Glutamatergic neuron (in vitro differentiated cells): ENCODE data around the gene FILIP1L. TPM values are rescaled to one million over a fixed set of nuclear protein-coding genes. Genes with fewer than 3 reads are reported as not detected.

Experiments
- DNase-seq: peaks from one replicate; pipeline ENCODE4 v3.0.0; 2022
- H3K27ac Mint-ChIP-seq: one replicate; pipeline ENCODE4 v1.8.0; 2020; ENCODE audit warnings: mild to moderate bottlenecking, mixed read lengths, inconsistent platforms; ENCODE audit not compliant: unreplicated experiment
- H3K27me3 Mint-ChIP-seq: one replicate; pipeline ENCODE4 v1.8.0; 2020; ENCODE audit warnings: mild to moderate bottlenecking, moderate library complexity, mixed read lengths, inconsistent platforms; ENCODE audit not compliant: unreplicated experiment
- H3K36me3 Mint-ChIP-seq: one replicate; pipeline ENCODE4 v1.8.0; 2020; ENCODE audit warnings: mild to moderate bottlenecking, mixed read lengths, inconsistent platforms; ENCODE audit not compliant: unreplicated experiment
- H3K4me1 Mint-ChIP-seq: one replicate; pipeline ENCODE4 v1.8.0; 2020; ENCODE audit warnings: mild to moderate bottlenecking, low read depth, mixed read lengths, inconsistent platforms; ENCODE audit not compliant: unreplicated experiment
- H3K4me3 Mint-ChIP-seq: one replicate; pipeline ENCODE4 v1.8.0; 2020; ENCODE audit warnings: mild to moderate bottlenecking, mixed read lengths, inconsistent platforms; ENCODE audit not compliant: unreplicated experiment
- H3K9me3 Mint-ChIP-seq: one replicate; pipeline ENCODE4 v1.8.0; 2020; ENCODE audit warnings: mild to moderate bottlenecking, moderate library complexity, mixed read lengths, inconsistent platforms; ENCODE audit not compliant: unreplicated experiment
- CTCF ChIP-seq: fragments of 200-600 bp; sonication (generic); IDR thresholded peaks from one replicate; pipeline ENCODE4 v1.5.0; 2021; ENCODE audit not compliant: partially characterized antibody, unreplicated experiment
- total RNA-seq: library from RNA; stranded (reverse); fragmentation: NEBNext Ultra II Directional; extraction: Animal tissue kit (Norgen Biotek cat#: 25700); gene quantifications from one replicate; pipeline ENCODE4 v1.2.1, GENCODE V29; 2021; ENCODE audit not compliant: unreplicated experiment

FILIP1L gene
- total RNA-seq, 1 donor from 2014 or later = 4.3 TPM

- no peak overlapping the region for H3K4me3 Mint-ChIP-seq
- no peak overlapping the region for H3K27ac Mint-ChIP-seq
- H3K36me3 Mint-ChIP-seq = no peaks in the 10 kb centered on the region
- TF ChIP-seq CTCF = no peak
- H3K27me3 Mint-ChIP-seq = no peaks in the 10 kb centered on the region
- DNase-seq = no peak
- peaks cover 5% of the 10 kb centered on the region for H3K4me1 Mint-ChIP-seq
- H3K9me3 Mint-ChIP-seq = no peaks in the 10 kb centered on the region
Measured at GRCh38 chr3:100081311-100081710, 33.0 kb downstream of the FILIP1L start.

- Mint-ChIP-seq H3K9me3 (no peaks in the 10 kb centered on the region), H3K36me3 (no peaks in the 10 kb centered on the region), H3K4me3 (no peak overlapping the region), H3K27ac (no peak overlapping the region), H3K4me1 (peaks cover 5% of the 10 kb centered on the region), H3K27me3 (no peaks in the 10 kb centered on the region)
- DNase-seq = no peak
- TF ChIP-seq CTCF = no peak
Measured at GRCh38 chr3:100080573-100080972, 33.7 kb downstream of the FILIP1L start.

- Mint-ChIP-seq H3K36me3 (no peaks in the 10 kb centered on the region), H3K4me1 (peaks cover 3% of the 10 kb centered on the region), H3K9me3 (no peaks in the 10 kb centered on the region), H3K27ac (no peak overlapping the region), H3K4me3 (no peak overlapping the region), H3K27me3 (no peaks in the 10 kb centered on the region)
- no peak for TF ChIP-seq CTCF
- DNase-seq = no peak
Measured at GRCh38 chr3:100079328-100079727, 35.0 kb downstream of the FILIP1L start.

- Mint-ChIP-seq H3K4me3 (no peak overlapping the region), H3K27ac (no peak overlapping the region), H3K27me3 (peaks cover 2% of the 10 kb centered on the region), H3K4me1 (peaks cover 14% of the 10 kb centered on the region), H3K36me3 (no peaks in the 10 kb centered on the region), H3K9me3 (no peaks in the 10 kb centered on the region)
- TF ChIP-seq CTCF = no peak
- DNase-seq = no peak
Measured at GRCh38 chr3:100076731-100077529, 37.4 kb downstream of the FILIP1L start.
